ENCODE measurements around the gene ANKRD27.
"Not testable (repeated sequence)": the region's sequence is repeated elsewhere in the genome, so short reads cannot be mapped to it uniquely, and the experiment has no call there.

Gene ANKRD27

DNA sequence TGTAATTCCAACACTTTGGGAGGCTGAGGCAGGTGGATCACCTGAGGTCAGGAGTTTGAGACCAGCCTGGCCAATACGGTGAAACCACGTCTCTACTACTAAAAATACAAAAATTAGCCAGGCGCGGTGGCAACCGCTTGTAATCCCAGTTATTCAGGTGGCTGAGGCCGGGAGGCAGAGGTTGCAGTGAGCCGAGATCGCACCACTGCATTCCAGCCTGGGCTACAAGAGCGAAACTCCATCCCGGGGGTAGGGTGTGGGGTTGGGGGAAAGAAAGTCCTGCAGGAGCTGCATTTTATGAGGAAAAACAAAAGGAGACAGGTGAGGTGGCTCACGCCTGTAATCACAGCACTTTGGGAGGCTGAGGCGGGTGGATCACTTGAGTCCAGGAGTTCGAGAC, 22.6 kb downstream of the ANKRD27 start:
- DNase-seq (ENCODE audit: low read depth), result not testable (repeated sequence)

DNA sequence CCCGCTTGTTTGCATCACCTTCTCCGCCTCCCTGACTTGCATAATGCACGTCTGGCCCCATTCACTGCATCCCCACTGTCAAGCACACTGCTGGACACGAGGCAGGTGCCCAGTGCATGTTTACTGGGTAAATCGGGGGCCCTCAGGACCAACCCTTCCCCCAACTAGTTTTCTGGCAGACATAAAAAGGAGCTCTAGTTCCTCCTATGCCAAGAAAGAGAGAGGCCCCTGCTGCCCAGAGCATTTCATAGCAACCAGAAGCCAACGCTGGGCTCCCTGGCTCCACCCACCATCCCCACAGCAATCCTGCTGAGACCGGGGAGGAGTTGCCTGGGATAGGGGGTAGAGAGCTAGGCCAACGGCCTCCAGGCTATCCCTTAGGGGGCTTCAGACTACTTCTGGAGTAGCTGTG, 23.2 kb downstream of the ANKRD27 start:
- DNase-seq (ENCODE audit: low read depth), result no peak

DNA sequence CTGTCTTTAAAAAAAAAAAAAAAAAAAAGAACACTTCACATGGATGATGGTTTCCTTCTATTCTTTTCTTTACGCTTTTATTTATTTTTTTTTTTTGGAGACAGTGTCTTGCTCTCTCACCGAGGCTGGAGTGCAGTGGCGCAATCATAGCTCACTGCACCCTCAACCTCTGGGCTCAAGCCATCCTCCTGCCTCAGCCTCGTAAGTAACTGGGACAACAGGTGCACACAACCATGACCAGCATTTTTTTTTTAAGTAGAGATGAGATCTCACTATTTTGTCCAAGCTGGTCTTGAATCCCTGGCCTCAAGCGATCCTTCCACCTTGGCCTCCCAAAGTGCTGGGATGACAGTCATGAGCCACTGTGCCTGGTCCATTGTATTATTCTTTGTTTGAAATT, 24.3 kb downstream of the ANKRD27 start:
- DNase-seq (ENCODE audit: low read depth), result no peak

DNA sequence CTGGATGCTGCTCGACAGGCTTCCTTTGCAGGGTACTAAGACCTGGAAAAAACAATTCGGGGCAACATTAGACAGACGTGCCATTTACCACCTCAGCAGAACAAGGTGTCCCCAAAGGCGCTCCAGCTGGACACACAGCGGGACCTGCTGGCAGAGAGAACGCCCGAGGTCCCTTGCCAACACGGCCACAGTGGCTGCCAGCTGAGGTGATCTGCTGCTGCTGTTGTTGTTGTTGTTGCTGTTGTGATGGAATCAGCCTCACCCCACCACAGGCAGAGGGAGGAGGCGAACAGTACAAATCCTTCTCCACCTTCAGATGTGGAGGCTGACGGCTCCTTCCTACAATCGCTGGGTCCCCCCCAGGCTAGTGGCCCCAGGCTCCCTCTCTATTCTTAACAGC, 25.2 kb downstream of the ANKRD27 start:
- no peak for DNase-seq (ENCODE audit: low read depth)

DNA sequence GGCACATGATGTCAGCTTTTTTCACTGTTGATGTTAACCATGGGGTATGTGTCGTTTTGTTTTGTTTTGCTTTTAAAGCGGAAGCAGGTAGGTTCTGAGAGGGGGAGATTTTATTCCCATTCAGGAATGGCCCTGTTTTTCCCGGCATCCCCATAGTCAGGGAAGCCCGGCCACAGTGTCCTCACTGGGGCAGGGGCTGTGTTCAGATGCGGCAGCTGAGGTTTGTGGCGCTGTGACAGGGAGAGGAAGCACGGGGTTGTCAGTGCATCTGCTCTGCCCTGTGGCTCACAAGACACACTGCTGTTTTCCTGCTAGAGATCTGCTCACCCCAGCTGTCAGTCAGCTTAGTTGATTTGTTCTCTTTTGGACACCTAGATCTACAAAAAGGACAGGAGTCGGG, 27.6 kb downstream of the ANKRD27 start:
- no peak for DNase-seq (ENCODE audit: low read depth)

DNA sequence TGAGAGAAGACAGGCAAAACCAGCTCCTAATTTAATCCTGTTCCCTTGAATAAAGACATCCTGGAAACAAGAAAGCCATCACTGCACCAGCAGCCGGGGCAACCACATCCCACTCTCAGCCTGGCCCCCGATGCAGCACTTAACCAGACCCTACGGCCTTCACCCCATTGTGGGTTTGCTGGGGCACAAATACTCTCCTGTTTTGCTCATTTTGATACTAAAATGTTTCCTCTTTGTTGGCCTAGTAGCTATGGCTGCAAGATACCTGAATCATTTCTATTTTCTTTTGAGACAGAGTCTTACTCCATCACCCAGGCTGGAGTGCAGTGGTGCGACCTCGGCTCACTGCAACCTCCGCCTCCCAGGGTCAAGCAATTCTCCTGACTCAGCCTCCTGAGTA, 28.4 kb downstream of the ANKRD27 start:
- no peak for DNase-seq (ENCODE audit: low read depth)

DNA sequence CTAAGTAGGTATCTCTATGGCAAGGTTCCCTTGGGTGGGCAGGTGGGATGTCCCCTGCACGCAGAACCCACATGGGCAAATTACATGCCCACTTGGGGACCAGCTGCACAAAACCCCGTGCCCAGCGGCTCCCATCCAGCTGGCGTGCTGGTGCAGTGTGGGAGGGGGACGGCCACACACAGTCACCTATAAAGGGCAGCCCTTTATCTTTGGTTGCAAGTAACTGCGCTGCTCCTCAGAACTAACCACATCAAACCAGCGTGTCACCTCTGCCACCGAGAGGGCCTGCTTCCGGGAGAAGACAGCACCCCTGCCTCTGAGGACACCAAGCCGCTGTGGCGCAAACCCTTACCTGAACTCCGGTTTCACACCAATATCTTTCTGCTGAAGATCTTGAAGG, 32.2 kb downstream of the ANKRD27 start:
- DNase-seq (ENCODE audit: low read depth), result peak; percentile 21

DNA sequence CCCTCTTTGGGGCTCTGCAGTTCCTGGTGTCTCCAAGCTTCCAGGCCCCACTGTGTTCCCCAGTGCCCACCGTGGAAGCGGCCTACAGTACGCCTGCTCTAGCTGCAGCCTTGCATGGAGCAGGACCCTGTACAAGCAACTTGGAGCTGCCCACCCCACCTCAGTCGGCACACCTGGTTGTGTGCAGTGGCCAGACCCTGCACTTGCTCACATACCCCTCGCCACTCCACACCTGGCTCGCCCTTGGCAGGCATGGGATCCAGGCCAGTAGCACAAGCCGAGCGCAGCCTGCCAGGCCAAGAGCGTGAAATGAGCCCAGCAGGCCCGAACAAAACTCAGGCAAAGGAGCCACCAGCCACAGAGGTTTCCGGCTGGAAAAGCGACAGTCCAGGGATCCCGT, 36.4 kb downstream of the ANKRD27 start:
- DNase-seq (ENCODE audit: low read depth), result no peak

DNA sequence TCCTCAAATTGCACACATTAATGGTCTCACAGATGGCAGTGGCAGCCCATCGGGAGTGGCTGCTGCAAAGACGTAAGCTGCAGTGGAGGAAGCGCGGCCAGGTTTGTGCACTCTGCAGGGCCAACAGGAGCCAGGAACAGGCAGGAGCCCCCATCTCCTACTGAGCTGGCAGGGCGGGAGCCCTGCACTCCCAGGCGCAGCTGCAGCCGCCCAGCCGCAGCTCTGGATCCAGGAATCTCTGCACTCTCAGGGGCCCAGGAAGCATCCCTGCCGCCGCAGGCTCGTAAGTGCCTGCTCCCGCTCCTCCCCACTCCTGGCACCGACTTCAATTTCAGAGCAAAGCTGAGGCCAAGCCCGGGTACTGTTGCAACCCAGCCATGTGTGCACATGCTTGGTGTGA, 37.5 kb downstream of the ANKRD27 start:
- no peak for DNase-seq (ENCODE audit: low read depth)

DNA sequence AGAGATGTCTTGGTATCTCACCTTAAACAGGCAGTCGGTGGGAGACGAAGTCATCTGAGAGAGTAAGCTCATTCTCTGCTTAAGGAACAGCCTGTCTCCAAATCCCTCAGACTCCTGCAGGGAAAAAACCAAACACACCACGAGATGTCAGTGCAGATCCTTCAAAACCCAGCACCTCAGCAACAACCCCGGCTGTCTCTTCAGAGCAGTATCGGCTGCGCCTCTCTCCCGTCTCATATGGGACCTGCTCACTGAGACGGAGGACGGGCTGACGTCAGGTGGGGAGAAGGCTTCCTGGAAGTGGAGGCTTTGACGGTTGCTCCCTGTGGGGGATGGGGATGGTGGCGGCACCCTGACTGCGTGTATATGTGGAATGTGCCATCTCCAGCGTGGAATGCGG, 43.6 kb downstream of the ANKRD27 start:
- DNase-seq (ENCODE audit: low read depth), result no peak

DNA sequence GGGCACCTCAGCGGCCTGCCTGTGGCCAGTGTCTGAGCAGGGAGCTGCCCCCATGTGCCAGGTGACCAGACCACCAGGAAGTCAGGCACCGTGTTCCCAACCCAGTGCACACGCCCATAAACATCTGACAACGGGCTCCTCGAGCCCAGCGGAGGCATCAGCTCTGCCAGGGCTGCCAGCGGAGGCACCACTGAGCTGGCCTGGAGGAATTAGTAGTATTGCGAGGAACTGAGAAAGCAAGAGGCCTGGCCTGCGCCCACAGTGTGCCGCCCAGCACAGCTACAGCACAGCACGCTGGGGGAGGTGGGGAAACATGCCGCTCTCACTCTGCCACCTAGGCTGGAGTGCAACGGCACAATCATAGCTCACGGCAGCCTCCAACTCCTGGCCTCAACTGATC, 44.6 kb downstream of the ANKRD27 start:
- DNase-seq (ENCODE audit: low read depth), result no peak

DNA sequence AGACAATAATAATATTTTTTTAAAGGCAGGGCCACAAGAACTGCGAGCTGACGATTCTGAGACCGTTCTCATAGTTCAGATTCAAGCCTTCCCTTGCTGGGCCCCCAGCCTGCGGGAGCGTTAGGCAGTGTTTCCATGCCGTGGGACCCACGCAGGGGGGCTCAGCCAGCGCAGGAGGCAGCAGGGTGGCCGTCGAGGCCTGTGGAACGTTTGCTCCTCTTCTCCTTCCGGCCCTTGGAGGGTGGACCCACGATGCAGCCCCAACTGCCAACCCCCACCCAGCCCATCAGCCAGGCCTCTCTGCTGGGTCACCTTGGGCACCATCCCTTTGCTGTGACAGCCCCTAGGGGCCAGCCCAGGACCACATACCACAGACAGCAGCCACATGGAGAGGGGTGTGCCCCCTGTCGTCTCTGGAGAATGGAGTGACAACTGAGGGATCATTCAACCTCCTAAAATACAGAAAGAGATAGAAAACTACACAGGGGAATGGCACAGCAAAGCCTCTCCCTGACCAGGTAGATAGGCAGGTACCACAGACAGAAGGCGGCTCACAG, 47.2 kb downstream of the ANKRD27 start:
- DNase-seq (ENCODE audit: low read depth), result no peak

DNA sequence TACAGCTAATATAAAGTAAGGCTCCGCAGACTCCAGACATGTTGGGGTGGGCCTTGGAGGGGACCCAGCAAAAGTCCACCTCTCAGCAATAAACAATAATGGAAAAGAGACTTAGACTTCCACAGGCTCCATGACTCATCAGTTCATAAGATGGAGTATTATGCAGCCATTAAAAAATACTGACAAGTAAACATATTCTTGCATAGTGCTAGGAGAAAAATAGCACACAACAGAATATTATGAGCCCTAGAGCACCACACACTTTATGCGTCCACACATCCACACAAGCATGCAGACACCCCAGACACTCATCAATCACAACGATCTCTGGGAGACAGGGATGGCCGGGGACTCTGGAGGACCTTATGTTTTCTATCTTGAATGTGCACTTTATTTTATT, 48.0 kb downstream of the ANKRD27 start:
- DNase-seq (ENCODE audit: low read depth), result no peak

DNA sequence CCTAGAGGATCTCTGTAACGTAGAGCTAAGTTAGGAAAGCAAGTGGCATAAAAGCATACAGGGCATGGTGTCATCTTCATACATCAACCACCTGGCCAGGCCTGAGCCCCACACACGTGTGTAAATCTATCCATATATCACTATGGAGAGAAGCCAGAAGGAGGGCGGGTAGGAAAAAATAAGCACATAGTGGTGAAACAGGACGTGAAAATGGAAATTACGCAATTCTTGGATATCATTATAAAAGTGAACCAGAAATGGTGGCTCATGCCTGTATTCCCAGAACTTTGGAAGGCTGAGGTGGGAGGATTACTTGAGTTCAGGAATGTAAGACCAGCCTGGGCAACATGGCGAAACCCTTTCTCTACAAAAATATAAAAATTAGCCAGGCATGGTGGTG, 50.6 kb downstream of the ANKRD27 start:
- DNase-seq (ENCODE audit: low read depth), result no peak

DNA sequence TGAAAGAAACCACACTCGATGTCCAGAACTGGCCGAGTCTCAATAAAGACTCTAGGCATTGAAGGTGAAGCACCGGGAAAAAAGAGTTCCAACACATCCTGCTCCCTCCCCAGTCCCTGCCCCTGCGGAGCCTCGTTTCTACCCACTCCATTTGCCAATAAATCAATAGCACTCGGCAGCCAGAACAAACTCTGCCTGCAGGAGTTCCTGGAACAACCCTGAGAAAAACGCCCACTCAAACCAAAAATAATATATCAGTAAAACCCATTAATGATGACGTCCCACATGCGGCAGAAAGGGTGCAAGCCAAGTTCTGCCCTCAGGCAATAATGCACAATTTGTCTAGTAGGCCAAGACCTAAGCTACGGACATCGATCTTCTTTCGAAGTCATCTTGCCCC, 53.0 kb downstream of the ANKRD27 start:
- no peak for DNase-seq (ENCODE audit: low read depth)

DNA sequence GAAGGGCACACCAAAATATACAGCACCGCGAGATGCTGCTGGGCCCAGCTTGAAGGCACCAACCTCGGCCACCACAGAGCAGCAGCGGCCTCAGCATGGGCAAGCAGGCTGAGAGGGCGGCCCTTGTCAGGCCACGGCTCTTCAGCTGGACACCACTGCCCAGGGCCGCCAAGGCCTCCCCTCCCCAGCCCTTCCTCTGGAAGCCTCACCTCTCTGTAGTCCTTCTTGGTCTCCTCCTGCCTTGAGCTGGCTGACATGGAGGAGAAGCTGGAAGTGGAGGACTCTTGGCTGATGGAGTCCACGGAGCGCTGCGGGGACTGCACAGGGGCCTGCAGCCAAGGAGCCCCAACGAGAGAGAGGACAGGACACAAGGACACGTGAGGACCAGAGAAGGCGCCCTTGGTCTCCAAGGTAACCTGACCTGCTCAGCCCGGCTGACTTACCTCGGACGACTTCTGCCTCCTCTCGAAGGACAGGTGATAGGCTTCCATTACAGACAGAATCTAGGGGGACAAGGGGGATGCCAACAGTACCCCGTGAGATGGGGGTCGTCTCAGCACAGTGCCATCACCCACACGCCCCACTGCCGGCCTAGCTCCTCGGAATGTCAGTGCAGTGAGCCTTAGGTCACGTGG, 55.8 kb downstream of the ANKRD27 start:
- DNase-seq (ENCODE audit: low read depth), result no peak

DNA sequence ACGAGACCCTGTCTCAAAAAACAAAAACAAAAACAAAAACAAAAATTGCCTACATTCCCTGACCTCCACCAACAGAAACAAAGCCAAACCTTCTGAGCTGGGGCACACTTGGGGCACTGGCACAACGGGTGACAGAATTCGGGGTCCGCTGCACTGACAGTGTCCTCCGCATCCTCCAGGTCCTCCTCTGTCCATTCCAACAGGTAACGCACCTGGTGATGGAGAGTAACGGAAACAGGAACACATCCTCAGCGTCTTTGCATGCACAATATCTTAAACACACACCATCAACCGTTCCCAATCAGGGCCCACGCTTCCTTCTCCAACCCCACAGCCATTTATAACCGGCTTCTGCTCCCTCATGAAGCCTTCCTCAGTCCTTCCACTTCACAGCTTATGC, 59.4 kb downstream of the ANKRD27 start:
- DNase-seq (ENCODE audit: low read depth), result no peak

DNA sequence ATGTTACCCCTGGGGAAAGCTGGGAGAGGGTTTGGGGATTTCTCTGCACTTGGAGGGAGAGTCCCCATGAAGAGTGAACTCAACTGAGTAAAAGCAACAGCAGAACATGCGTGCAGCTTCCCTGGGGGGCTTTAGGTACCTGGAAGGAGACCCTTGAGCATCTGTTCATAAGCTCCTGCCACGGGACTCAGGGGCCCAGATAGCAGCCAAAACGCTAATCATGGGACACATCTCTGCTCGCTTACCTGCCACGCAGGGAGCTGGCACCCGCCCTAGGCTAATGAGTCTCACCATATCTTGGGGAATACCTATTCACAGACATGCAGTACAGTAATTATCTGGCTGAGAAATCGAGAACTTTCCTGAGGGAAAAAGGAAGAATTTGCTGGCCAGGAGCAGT, 60.1 kb downstream of the ANKRD27 start:
- DNase-seq (ENCODE audit: low read depth), result no peak

DNA sequence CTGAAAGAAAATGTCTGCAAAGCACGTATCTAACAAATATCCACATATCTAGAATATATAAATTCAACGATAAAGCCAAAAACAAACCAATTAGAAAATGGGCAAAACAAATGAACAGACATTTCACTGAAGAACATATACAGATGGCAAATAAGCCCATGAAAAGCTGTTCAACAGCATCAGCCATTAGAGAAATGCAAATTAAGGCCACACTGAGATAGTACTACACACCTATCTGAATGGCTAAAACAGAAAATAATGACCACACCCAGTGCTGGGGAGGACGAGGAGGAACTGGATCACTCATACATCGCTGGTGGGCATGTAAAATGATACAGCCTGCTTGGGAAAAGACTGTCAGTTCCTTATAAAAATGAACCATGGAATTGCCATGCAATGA, 62.0 kb downstream of the ANKRD27 start:
- no peak for DNase-seq (ENCODE audit: low read depth)

DNA sequence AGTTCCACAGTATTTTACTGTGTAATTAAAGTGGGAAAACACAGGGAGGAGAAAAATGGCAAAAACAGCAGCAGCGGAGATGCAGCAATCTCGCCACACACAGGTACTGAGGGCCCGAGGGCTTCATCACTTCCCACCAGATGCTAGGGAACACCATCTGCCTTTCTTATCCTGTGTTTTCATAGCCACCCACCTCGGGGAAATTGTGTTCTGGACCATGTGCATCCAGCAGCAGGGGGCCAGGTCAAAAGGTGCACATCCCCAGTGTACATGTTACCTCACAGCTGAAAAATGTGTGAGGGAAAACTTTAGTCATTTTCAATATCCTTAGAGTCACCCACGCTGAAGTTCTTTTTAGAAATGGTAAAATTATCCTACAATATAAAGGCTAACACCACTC, 63.8 kb downstream of the ANKRD27 start:
- no peak for DNase-seq (ENCODE audit: low read depth)

DNA sequence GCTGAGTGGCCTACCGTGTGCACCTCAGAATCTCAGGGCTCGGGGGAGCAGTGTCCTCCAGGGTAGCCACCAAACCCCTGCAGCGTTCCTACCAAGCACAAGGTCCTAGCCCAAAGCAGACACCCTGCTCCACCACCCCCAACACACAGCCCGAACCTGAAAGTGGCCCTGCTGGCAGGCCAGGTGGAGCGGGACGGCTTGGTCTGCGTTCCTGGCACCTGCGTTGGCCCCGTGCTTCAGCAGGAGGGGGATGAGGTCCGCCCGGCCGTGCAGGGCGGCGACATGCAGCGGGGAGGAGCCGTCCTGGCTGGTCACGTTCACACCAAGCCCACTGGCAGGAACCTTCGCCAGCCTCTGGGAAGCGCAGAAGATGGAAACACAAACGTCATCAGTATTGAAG, 67.5 kb downstream of the ANKRD27 start:
- DNase-seq (ENCODE audit: low read depth), result no peak

DNA sequence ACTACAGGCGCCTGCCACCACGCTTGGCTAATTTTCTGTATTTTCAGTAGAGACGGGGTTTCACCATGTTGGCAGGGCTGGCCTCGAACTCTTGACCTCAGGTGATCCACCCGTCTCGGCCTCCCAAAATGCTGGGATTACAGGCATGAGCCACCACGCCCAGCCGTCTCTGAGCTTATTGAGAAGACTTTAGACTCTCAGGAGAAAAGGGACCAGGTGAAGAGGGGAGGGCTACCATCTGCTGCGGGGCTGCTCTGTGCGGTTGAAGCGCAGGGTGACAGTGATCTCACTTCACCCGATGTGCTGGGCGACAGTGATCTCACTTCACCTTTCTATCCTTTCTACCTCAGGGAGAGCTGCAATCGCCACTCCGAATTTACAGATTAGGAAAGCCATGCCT, 68.7 kb downstream of the ANKRD27 start:
- no peak for DNase-seq (ENCODE audit: low read depth)

DNA sequence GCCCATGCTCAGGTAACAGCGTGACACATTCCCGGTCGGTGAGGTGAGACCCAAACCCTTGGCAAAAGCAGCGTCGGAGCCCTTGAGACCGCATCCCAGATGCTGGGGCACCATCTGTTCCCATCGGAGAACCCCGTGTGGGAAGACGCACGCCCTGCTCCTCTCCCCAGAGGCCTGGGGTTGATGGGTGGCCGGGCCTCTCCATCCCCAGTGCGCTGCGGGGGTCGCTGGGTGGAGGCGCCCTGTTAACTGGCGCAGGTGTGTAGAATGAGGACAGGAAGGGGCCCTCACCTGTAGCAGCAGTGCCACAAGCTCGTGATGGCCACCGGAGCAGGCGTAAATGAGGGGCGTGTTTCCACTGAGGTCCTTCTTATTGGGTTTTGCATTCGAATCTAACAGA, 69.4 kb downstream of the ANKRD27 start:
- no peak for DNase-seq (ENCODE audit: low read depth)

DNA sequence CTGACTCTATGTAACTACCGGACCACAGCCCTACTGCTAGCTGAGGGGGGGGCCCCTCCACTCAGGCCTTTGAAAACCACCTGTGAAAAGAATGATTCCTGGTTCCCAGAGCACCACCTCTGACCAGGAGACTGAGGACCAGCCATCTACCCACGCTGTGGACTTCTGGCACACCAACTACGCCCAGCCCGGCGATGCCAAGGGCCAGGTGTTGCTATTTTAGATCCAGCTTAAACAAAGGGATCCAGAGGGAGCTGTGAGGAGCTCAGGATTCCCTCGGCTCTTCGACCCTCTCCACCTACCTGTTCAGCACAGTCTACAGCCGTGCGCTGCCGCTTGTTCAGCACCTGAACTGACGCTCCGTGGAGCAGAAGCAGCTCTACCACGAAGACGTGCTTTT, 71.0 kb downstream of the ANKRD27 start:
- no peak for DNase-seq (ENCODE audit: low read depth)

DNA sequence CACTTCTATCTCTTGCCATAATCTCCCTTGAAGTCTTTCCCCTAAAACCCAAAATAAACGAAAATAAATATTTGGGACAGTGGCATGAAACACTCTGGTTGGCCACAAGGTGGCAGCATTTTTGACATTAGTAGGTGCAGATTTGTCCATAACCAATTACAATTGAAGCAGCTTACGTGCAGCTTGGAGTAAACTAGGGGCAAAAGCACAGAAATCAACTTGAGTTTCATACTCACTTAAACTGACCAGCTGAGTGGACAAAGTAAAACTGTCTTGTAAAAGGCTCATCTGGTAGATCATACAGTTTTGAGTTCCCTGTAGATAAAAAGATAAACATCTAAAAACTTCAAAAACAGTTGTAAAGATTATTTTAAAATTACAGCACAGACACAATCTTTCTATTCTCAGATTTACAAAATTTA, 75.2 kb downstream of the ANKRD27 start:
- peak; percentile 9 for DNase-seq (ENCODE audit: low read depth)

Data from stimulated activated CD8-positive, alpha-beta memory T cell treated with anti-CD3 and anti-CD28 coated beads, Interleukin-7, amount 100 ng/mL, for 24 hours (primary cell).